ENCODE measurements around the gene CDHR4. TPM values are rescaled to one million over a fixed set of nuclear protein-coding genes. Genes with fewer than 3 reads are reported as not detected.
A peak's percentile ranks its signal among the peaks of the same experiment; 100 is the strongest.

The CDHR4 gene
- total RNA-seq, 4 donors from 2014 or later, result 1.0 TPM; not detected in 3

- TF ChIP-seq POLR2A (IDR thresholded peaks at IDR 0.05), result no peak
- no peak for TF ChIP-seq CTCF (IDR thresholded peaks at IDR 0.05)
- H3K27me3 ChIP-seq, result no peaks in the 10 kb centered on the region
- no peaks in the 10 kb centered on the region for H3K4me1 ChIP-seq
- H3K4me3 ChIP-seq, result no peak overlapping the region
- no peaks in the 10 kb centered on the region for H3K36me3 ChIP-seq
- no peak overlapping the region for H3K27ac ChIP-seq
- no peaks in the 10 kb centered on the region for H3K9me3 ChIP-seq
- DNase-seq, result no peak
These were observed 7.1 kb downstream of the CDHR4 start for GRCh38 chr3:49792371-49793150.

GRCh38 chr3:49791571-49791970 is 8.1 kb downstream of the CDHR4 start:
- no peak overlapping the region for H3K4me3 ChIP-seq
- peak in 1 of 3 donors; percentile 17 for DNase-seq
- H3K27ac ChIP-seq, result no peak overlapping the region
- H3K36me3 ChIP-seq, result no peaks in the 10 kb centered on the region
- no peaks in the 10 kb centered on the region for H3K9me3 ChIP-seq
- H3K4me1 ChIP-seq, result peaks cover 3 to 8% (median 7%) of the 10 kb centered on the region in 4 donors
- TF ChIP-seq POLR2A (IDR thresholded peaks at IDR 0.05), result no peak
- no peak for TF ChIP-seq CTCF (IDR thresholded peaks at IDR 0.05)
- H3K27me3 ChIP-seq, result no peaks in the 10 kb centered on the region

- no peak for DNase-seq
- no peak overlapping the region for H3K4me3 ChIP-seq
- TF ChIP-seq CTCF (IDR thresholded peaks at IDR 0.05), result no peak
- TF ChIP-seq POLR2A (IDR thresholded peaks at IDR 0.05), result no peak
These were observed 8.9 kb downstream of the CDHR4 start for GRCh38 chr3:49790626-49791411.

GRCh38 chr3:49788056-49788455 is 11.6 kb downstream of the CDHR4 start:
- H3K27ac ChIP-seq, result no peak overlapping the region

More at GRCh38 chr3:49790626-49791411, 8.9 kb downstream of the CDHR4 start:
- Histone ChIP-seq H3K27ac (no peak overlapping the region), H3K4me1 (peaks cover 3 to 8% (median 7%) of the 10 kb centered on the region in 4 donors), H3K36me3 (no peaks in the 10 kb centered on the region), H3K9me3 (no peaks in the 10 kb centered on the region), H3K27me3 (no peaks in the 10 kb centered on the region)

GRCh38 chr3:49787536-49787935 is 12.1 kb downstream of the CDHR4 start:
- Histone ChIP-seq H3K27me3 (no peaks in the 10 kb centered on the region), H3K9me3 (no peaks in the 10 kb centered on the region), H3K4me3 (no peak overlapping the region), H3K27ac (peak overlapping the region in 1 of 4 donors; percentile 93), H3K4me1 (peaks cover 3 to 26% (median 7%) of the 10 kb centered on the region in 4 donors), H3K36me3 (peaks cover 0 to 3% (median 0%) of the 10 kb centered on the region in 3 donors)
- TF ChIP-seq CTCF (IDR thresholded peaks at IDR 0.05) (no peak), POLR2A (IDR thresholded peaks at IDR 0.05) (no peak)
- no peak for DNase-seq

More at GRCh38 chr3:49788056-49788455, 11.6 kb downstream of the CDHR4 start:
- TF ChIP-seq CTCF (IDR thresholded peaks at IDR 0.05) (no peak), POLR2A (IDR thresholded peaks at IDR 0.05) (no peak)
- H3K4me1 ChIP-seq, result peaks cover 3 to 24% (median 7%) of the 10 kb centered on the region in 4 donors
- no peak overlapping the region for H3K4me3 ChIP-seq
- H3K27me3 ChIP-seq, result no peaks in the 10 kb centered on the region
- no peak for DNase-seq
- H3K36me3 ChIP-seq, result peaks cover 0 to 3% (median 0%) of the 10 kb centered on the region in 3 donors
- H3K9me3 ChIP-seq, result no peaks in the 10 kb centered on the region
